ENCODE measurements around the gene CAMK4. TPM values are rescaled to one million over a fixed set of nuclear protein-coding genes. Genes with fewer than 3 reads are reported as not detected.

Gene CAMK4
- total RNA-seq, 4 donors from 2014 or later, result 0.49 to 4.1 (median 0.94) TPM

GRCh38 chr5:111537141-111538024 lies 313.2 kb downstream of the CAMK4 start:
- no peak for TF ChIP-seq POLR2A (IDR thresholded peaks at IDR 0.05)
- no peak for TF ChIP-seq CTCF (IDR thresholded peaks at IDR 0.05)
- no peak for DNase-seq (ENCODE audit: low spot score in 2 of 2)
- intact Hi-C loops (cut with DNase I; ENCODE audit: low total_unique reads), result no loop called here
- WGBS, 2 donors, result 83 to 84% methylated on average over 1 of the region's 1 CpG
- H3K4me3 ChIP-seq (ENCODE audit: low read depth, poor library complexity, severe bottlenecking), result no peak overlapping the region

Other genes starting within 250 kb of the CAMK4 start
- gene TSLP, start 152.7 kb upstream of the CAMK4 start, total RNA-seq, result under 1 TPM; 0.30 to 0.64 (median 0.48) TPM
- gene WDR36, start 132.0 kb upstream of the CAMK4 start, total RNA-seq, result 10 to 100 TPM; 20.0 to 23.8 (median 22.3) TPM